GM12864 (cell line): Measurements from ENCODE around the gene KCTD15.
A peak's percentile ranks its signal among the peaks of the same experiment; 100 is the strongest.

ENCODE experiments used
- DNase-seq: peaks from one replicate; pipeline ENCODE4 v3.0.0-alpha.2; 2011; ENCODE audit warnings: low read depth
- H3K4me3 ChIP-seq: 2 replicates; pipeline ENCODE4 v1.5.1; 2011; ENCODE audit warnings: mild to moderate bottlenecking, low read depth, low read length, control low read depth
- TF ChIP-seq, protein P1 (sequence below): IDR thresholded peaks from 2 replicates; pipeline ENCODE4 v1.5.1; 2011; ENCODE audit warnings: low read depth, mild to moderate bottlenecking, moderate library complexity, low read length, control low read depth, inconsistent platforms; ENCODE audit errors: missing control alignments

KCTD15 gene

GRCh38 chr19:33777351-33777750 lies 19.3 kb upstream of the KCTD15 start:
- H3K4me3 ChIP-seq = no peak overlapping the region
- no peak for DNase-seq
- TF ChIP-seq, protein P1, sequence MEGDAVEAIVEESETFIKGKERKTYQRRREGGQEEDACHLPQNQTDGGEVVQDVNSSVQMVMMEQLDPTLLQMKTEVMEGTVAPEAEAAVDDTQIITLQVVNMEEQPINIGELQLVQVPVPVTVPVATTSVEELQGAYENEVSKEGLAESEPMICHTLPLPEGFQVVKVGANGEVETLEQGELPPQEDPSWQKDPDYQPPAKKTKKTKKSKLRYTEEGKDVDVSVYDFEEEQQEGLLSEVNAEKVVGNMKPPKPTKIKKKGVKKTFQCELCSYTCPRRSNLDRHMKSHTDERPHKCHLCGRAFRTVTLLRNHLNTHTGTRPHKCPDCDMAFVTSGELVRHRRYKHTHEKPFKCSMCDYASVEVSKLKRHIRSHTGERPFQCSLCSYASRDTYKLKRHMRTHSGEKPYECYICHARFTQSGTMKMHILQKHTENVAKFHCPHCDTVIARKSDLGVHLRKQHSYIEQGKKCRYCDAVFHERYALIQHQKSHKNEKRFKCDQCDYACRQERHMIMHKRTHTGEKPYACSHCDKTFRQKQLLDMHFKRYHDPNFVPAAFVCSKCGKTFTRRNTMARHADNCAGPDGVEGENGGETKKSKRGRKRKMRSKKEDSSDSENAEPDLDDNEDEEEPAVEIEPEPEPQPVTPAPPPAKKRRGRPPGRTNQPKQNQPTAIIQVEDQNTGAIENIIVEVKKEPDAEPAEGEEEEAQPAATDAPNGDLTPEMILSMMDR = no peak

DNA sequence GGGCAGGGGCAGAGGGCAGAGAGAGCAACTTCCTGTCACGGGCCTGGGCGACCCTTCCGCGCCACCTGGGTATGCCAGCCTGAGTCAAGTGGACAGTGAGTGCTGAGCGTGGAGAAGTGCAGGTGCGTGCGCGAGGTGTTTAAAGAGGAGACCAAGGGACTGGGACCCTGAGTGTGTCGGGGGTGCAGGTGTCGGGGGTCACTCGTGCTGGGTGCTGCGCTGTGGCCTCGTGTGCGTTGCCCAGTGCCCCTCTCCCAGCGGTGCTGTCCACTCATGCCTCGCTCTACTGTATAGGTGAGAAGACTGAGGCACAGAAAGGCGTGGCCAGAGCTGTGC lies 18.9 kb upstream of the KCTD15 start:
- TF ChIP-seq, protein P1 = no peak
- no peak for DNase-seq
- no peak overlapping the region for H3K4me3 ChIP-seq

DNA sequence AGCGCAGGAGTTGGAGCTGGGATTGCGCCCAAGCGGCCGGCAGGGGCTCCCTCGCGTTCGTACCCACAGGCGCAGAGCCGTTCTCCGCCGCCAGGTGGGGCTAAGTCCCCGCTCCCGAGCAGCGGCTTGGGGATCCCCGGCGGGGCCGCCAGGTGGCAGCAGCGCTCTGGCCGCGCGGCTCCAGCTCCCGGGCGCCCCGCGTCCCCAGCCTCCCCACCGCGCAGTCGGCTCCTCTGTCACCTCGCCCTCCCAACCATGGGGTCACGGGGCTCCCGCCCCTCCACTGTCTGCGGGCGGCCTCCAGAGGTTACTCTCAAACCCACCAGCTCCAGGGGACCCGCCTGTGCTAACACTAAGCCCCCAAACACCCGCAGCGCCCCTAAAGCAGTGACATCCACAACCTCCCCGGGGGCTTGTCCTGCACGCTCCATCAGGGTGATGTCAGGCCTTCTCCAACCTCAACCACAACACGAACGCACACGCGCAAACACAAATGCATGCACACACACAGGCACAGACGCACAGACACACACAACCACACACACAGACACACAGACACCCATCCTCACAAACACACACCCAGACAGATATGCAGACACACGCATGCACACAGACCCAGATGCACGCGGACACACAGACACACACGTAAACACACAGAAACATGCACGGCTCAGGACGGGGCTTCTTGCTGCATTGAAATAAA lies 18.4 kb upstream of the KCTD15 start:
- no peak overlapping the region for H3K4me3 ChIP-seq
- TF ChIP-seq, protein P1 = peak; percentile 100
- DNase-seq = peak; percentile 12

GRCh38 chr19:33779849-33780248 lies 16.8 kb upstream of the KCTD15 start:
- TF ChIP-seq, protein P1 = no peak
- H3K4me3 ChIP-seq = no peak overlapping the region
- no peak for DNase-seq

GRCh38 chr19:33780251-33780650 lies 16.4 kb upstream of the KCTD15 start:
- DNase-seq = no peak
- H3K4me3 ChIP-seq = no peak overlapping the region
- TF ChIP-seq, protein P1 = no peak

DNA sequence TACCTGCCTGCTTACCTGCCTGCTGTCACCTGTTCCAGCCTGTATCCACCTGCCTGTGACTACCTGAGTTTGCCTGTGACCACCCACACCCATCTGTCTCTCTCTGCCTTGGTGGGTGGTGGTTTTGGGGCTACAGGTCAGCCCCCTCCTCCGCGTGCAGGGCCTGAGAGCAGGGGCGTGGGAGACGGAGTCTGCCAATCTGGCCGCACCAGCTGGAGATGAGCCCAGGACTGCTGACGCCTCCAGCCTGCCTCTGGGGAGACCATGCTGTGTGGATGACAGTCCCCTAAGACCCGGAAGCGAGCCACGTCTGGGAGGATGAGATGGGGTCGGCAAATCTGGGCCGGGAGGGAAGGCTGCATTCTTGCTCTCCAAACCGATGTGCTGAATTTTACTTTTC lies 15.9 kb upstream of the KCTD15 start:
- DNase-seq = no peak
- TF ChIP-seq, protein P1 = no peak
- no peak overlapping the region for H3K4me3 ChIP-seq

- no peak overlapping the region for H3K4me3 ChIP-seq
- DNase-seq = no peak
- TF ChIP-seq, protein P1 = no peak
Measured at GRCh38 chr19:33781415-33781935, 15.2 kb upstream of the KCTD15 start.
